Measurements from ENCODE around the gene GSK3B.

The GSK3B gene

DNA sequence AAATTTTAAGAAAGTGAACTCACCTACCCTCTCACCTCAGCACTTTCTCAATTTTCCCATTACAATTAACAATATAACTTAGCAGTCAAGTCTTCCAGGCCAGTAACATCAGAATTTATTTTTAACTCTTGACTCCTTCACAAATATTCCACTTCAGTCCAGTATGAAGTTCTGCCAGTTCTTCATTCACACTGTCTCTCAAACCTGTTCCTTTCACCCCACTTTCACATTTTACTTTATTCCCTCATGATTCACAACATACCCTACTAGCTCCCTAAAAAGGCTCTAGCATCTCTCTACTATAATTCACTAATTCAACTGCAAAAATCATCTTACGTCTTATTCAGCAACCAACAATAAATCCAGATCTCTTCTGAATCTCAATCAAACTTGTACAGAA is 3.8 kb downstream of the GSK3B start:
- DNase-seq, result no peak
- no peak overlapping the region for H3K4me3 Mint-ChIP-seq
- peaks cover 9% of the 10 kb centered on the region for H3K27me3 Mint-ChIP-seq
- peaks cover 18% of the 10 kb centered on the region for H3K36me3 Mint-ChIP-seq
- peaks cover 2% of the 10 kb centered on the region for H3K9me3 Mint-ChIP-seq
- CTCF ChIA-PET, result interaction anchor here (1.4 to 1.9 kb wide), 3 partner anchors 57 to 269 kb away, joined by 3 to 8 read pairs (median 3); no protein-coding TSS in a partner anchor
- H3K4me1 Mint-ChIP-seq, result peaks cover 21% of the 10 kb centered on the region
- H3K27ac Mint-ChIP-seq, result no peak overlapping the region

DNA sequence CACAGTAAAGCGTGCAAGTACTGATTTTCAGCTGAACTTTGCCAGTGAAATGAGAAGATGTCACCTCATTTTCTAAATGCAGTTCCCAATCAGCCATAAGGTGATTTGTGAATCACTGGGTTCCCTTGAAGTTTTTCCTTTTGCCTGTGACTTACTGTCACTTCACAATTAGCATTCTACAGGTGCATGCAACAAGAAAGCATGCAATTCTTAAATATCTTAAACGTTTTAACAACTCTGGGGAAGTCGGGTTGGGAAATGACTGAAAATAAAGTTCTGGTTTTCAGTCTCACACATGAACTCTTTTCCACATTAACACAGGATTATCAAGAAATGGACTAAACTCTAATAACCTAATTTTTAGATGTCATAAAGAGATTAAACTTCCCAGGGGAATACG is 5.2 kb downstream of the GSK3B start:
- CTCF ChIA-PET, result no interaction called here
- no peak overlapping the region for H3K4me3 Mint-ChIP-seq
- peaks cover 2% of the 10 kb centered on the region for H3K9me3 Mint-ChIP-seq
- DNase-seq, result no peak
- H3K4me1 Mint-ChIP-seq, result peaks cover 21% of the 10 kb centered on the region
- H3K27me3 Mint-ChIP-seq, result no peaks in the 10 kb centered on the region
- peaks cover 20% of the 10 kb centered on the region for H3K36me3 Mint-ChIP-seq
- H3K27ac Mint-ChIP-seq, result no peak overlapping the region

DNA sequence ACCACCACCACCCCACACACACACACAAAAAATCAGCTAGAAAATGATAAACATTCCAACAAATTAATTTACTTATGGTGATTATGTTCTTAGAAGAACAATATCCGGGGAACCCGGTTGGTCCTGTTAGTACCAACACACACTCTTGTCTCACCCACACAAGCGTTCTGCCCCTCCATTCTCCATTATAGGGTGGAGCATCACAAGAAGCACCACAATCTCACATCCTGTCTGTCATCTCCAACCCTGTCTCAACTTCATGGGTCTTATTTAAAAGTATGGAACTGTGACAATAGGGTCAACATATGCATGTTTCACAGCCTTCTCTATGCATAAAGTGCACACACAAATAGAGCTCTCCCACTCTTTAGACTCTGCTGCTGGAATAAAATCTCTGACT is 5.6 kb downstream of the GSK3B start:
- Mint-ChIP-seq H3K4me1 (peaks cover 23% of the 10 kb centered on the region), H3K27ac (no peak overlapping the region), H3K36me3 (peaks cover 20% of the 10 kb centered on the region), H3K27me3 (no peaks in the 10 kb centered on the region), H3K9me3 (peaks cover 2% of the 10 kb centered on the region), H3K4me3 (no peak overlapping the region)
- CTCF ChIA-PET, result no interaction called here
- DNase-seq, result no peak

DNA sequence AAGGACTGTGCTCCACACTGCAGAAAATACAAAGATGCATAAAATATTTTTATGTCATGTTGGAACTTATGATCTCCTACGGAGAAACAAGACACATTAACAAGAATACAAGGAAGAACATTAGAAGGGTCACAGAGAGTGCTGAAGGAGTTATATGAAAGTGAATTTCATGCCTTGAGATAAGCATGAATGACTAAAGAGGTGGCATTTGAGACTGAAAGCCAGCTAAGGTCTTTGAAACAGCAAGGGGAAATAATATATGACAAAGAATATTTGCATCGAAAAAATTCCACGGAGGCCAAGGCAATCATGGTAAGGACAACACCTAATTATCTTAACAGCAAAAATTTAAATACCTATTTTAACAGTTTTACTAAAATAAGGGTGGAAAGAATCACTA is 12.5 kb downstream of the GSK3B start:
- no peak overlapping the region for H3K4me3 Mint-ChIP-seq
- no peak for DNase-seq
- H3K4me1 Mint-ChIP-seq, result peaks cover 27% of the 10 kb centered on the region
- H3K27me3 Mint-ChIP-seq, result no peaks in the 10 kb centered on the region
- no peak overlapping the region for H3K27ac Mint-ChIP-seq
- CTCF ChIA-PET, result no interaction called here
- H3K9me3 Mint-ChIP-seq, result no peaks in the 10 kb centered on the region
- H3K36me3 Mint-ChIP-seq, result peaks cover 30% of the 10 kb centered on the region

DNA sequence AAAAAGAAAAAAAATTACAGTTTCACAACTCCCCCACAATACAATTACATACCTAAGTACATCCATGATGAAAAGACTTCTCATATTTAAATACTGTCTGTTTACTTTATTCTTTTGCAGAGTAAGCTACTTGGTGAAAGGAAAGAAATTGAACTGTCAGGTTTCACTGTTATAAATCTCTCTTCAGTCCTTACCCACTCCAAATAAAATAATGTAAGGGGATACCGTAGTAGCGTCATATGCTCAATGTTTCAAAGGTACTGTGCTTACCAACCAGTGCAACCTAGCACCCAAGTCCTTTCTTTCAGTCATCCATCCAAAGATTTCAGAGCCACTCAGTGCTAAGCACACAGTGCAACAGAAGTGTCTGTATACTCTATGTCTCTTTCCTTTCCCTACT is 13.4 kb downstream of the GSK3B start:
- no peak for DNase-seq
- H3K4me1 Mint-ChIP-seq, result peaks cover 24% of the 10 kb centered on the region
- H3K27me3 Mint-ChIP-seq, result no peaks in the 10 kb centered on the region
- no peak overlapping the region for H3K27ac Mint-ChIP-seq
- H3K4me3 Mint-ChIP-seq, result no peak overlapping the region
- peaks cover 31% of the 10 kb centered on the region for H3K36me3 Mint-ChIP-seq
- CTCF ChIA-PET, result interaction anchor here (0.6 kb wide), 1 partner anchor 1001 kb away, joined by 3 read pairs; no protein-coding TSS in a partner anchor
- H3K9me3 Mint-ChIP-seq, result peaks cover 2% of the 10 kb centered on the region

DNA sequence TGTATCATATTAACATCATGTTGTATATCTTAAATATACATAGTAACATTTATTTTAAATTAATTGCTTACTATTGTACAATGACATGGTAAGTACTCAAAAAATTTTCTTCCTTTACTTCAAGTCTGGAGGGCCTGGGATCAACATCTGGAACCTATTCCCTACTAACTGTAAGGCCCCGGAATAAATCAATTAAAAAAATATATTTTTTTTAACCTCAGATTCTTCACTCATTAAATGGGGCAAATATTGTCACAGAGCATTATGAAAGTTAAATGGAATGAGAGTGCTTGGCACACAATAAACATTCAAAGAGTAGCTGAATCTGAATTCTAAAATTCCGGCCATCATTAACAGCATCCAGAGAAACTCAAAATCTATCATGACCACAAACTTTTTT is 16.5 kb downstream of the GSK3B start:
- no peaks in the 10 kb centered on the region for H3K27me3 Mint-ChIP-seq
- DNase-seq, result no peak
- H3K36me3 Mint-ChIP-seq, result peaks cover 41% of the 10 kb centered on the region
- H3K9me3 Mint-ChIP-seq, result peaks cover 2% of the 10 kb centered on the region
- peaks cover 27% of the 10 kb centered on the region for H3K4me1 Mint-ChIP-seq
- CTCF ChIA-PET, result interaction anchor here (0.7 kb wide), 1 partner anchor 38 kb away, joined by 3 read pairs; no protein-coding TSS in a partner anchor
- no peak overlapping the region for H3K27ac Mint-ChIP-seq
- no peak overlapping the region for H3K4me3 Mint-ChIP-seq

DNA sequence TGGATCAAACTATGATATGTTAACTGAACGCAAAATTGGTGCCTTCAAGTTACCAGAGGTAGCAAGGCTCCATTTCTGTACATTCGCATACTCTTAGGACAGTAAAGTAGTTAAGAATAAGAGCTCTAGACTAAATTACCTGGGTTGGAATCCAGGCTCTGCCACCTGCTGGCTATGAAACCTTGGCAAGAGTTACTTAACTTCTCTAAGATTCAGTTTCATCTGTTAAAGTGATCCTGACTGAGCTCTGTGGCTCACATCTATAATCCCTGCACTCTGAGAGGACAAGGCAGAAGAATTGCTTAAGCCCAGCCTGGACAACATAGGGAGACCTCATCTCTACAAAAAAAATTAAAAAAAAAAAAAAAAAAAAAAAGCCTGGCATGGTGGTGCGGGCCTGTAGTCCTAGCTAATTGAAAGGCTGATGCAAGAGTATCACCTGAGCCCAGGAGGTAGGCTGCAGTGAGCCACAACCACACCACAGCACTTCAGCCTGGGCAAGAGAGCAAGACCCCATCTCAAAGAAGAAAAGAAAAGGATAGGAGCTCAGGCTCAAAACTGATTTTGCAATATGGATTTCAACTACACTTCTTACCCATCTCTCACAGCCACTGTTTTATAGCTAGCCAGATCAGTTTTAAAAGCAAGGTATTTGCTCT is 21.3 kb downstream of the GSK3B start:
- no peak overlapping the region for H3K4me3 Mint-ChIP-seq
- CTCF ChIA-PET, result interaction anchor here (0.6 to 1.3 kb wide), 2 partner anchors 179 to 181 kb away, joined by 3 read pairs; no protein-coding TSS in a partner anchor
- H3K27ac Mint-ChIP-seq, result no peak overlapping the region
- H3K36me3 Mint-ChIP-seq, result peaks cover 29% of the 10 kb centered on the region
- DNase-seq, result no peak
- H3K9me3 Mint-ChIP-seq, result peaks cover 2% of the 10 kb centered on the region
- H3K27me3 Mint-ChIP-seq, result no peaks in the 10 kb centered on the region
- peaks cover 11% of the 10 kb centered on the region for H3K4me1 Mint-ChIP-seq

DNA sequence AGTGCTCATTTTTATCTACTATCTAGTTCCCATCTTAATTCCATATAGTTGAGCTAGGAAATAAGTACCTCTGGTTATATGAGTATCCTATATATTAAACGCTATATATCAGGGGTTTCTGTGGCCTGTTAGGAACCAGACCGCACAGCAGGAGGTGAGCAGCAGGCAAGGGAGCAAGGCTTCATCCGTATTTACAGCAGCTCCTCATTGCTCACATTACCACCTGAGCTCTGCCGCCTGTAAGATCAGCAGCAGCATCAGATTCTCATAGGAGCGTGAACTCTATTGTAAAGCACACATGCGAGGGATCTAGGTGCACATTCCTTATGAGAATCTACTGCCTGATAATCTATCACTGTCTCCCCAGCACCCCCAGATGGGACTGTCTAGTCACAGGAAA is 23.0 kb downstream of the GSK3B start:
- no peak overlapping the region for H3K27ac Mint-ChIP-seq
- no peak overlapping the region for H3K4me3 Mint-ChIP-seq
- CTCF ChIA-PET, result no interaction called here
- peaks cover 12% of the 10 kb centered on the region for H3K4me1 Mint-ChIP-seq
- no peaks in the 10 kb centered on the region for H3K27me3 Mint-ChIP-seq
- H3K9me3 Mint-ChIP-seq, result peaks cover 2% of the 10 kb centered on the region
- H3K36me3 Mint-ChIP-seq, result peaks cover 37% of the 10 kb centered on the region
- no peak for DNase-seq

DNA sequence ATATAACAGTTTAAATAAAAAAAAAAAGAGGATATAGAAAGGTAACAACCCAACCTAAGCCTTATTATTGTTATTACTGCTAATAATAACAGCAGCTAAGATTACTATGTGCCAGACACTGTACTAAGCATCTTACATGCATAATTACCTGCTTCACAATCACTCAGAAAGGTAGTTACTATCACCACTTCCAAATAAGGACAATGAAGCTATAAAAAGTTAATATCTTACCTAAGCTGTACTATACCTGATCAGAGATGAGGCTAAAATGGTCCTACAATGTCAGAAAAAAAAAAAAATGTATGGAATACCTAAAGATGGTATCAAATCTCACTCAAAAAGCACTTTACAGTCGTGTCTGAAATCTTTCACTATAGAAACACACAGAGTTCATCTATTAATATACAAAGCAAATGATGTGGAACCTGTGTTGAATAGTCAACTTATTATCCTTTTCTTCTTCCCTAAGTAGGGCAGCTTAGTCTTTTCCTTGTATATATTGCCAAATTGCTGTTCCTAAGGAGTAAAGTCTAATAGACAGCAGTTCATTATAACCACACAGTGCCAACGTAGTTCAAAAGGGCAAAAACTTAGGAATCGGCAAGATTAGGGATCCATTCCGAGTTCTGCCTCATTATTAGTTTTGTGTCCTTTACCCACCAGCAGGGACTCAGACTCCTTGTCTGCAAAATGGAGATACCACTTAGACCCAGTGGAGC is 23.8 kb downstream of the GSK3B start:
- no peak for DNase-seq

DNA sequence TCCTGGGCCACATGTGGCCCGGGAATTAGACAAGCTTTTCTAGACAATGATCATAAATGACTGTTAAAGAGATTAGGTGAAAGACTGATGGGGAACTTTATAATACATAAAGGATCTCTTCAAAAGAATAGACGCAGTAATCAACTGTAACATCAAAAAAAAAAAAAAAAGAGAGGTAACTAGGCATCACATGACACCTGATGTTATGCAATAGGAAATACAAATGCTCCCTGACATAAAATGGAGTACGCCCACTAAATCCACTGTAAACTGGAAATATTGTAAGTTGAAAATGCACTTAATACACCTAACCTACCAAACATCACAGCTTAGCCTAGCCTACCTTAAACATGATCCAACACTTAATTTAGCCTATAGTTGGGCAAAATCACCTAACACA is 27.2 kb downstream of the GSK3B start:
- no peak for DNase-seq
- CTCF ChIA-PET, result interaction anchor here (0.9 kb wide), 1 partner anchor 175 kb away, joined by 3 read pairs; no protein-coding TSS in a partner anchor
- Mint-ChIP-seq H3K4me3 (no peak overlapping the region), H3K36me3 (peaks cover 30% of the 10 kb centered on the region), H3K27ac (no peak overlapping the region), H3K27me3 (no peaks in the 10 kb centered on the region), H3K4me1 (peaks cover 2% of the 10 kb centered on the region), H3K9me3 (no peaks in the 10 kb centered on the region)

More for the DNA sequence above, 23.8 kb downstream of the GSK3B start:
- Mint-ChIP-seq H3K27me3 (no peaks in the 10 kb centered on the region), H3K27ac (no peak overlapping the region), H3K36me3 (peaks cover 37% of the 10 kb centered on the region), H3K9me3 (no peaks in the 10 kb centered on the region), H3K4me3 (no peak overlapping the region), H3K4me1 (peaks cover 6% of the 10 kb centered on the region)
- CTCF ChIA-PET, result no interaction called here

DNA sequence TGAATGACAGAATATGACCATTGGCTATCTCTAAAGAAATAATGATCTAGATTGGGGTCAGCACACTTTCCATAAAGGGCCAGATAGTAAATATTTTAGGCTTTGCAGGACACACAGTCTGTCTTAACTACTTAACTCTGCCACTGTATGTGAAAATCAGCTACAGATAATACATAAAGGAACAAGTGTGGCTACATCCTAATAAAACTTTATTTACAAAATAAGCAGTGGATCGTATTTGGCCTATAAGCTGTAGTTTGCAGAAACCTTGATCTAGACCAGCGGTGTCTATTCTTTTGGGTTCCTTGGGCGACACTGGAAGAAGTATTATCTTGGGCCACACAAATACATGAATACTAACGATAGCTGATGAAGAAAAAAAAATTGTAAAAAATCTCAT is 27.6 kb downstream of the GSK3B start:
- peaks cover 2% of the 10 kb centered on the region for H3K4me1 Mint-ChIP-seq
- CTCF ChIA-PET, result interaction anchor here (0.6 to 0.9 kb wide), 2 partner anchors 43 to 174 kb away, joined by 3 to 4 read pairs; no protein-coding TSS in a partner anchor
- peaks cover 27% of the 10 kb centered on the region for H3K36me3 Mint-ChIP-seq
- DNase-seq, result no peak
- H3K27ac Mint-ChIP-seq, result no peak overlapping the region
- H3K4me3 Mint-ChIP-seq, result no peak overlapping the region
- no peaks in the 10 kb centered on the region for H3K27me3 Mint-ChIP-seq
- no peaks in the 10 kb centered on the region for H3K9me3 Mint-ChIP-seq

DNA sequence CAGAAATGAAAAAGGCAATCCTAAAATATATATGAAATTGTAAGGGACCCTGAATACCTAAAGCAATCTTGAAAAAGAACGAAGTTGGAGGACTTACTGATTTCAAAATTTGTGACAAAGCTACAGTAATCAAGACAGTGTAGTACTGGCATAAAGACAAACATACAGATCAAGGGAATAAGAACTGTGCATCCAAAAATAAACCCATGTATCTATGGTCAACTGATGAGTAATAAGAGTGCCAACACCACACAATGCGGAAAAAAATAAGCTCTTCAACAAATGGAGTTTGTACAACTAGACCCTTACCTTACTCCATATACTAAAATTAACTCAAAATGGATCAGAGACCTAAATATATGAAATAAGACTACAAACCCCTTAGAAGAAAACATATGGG is 29.6 kb downstream of the GSK3B start:
- H3K27ac Mint-ChIP-seq, result no peak overlapping the region

DNA sequence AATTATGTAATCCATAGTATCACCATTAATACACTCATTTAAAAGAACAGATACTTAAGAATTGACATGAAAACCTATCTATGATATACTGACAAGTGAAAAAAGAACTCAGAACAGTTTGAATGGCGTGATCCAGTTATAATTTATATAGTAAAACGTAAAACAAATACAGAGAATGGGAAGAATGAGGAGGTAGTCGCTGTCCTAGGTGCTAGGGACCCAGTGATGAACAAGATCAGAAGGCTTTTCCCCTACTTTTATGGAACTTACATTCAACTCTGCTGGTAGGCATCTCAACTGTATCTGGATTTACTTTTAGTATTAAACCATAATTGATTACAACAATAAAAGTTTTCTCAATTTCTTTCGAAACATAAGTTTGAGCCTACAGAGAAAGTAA is 31.8 kb downstream of the GSK3B start:
- no peak overlapping the region for H3K27ac Mint-ChIP-seq
- no peak overlapping the region for H3K4me3 Mint-ChIP-seq
- no peaks in the 10 kb centered on the region for H3K9me3 Mint-ChIP-seq
- peaks cover 3% of the 10 kb centered on the region for H3K4me1 Mint-ChIP-seq
- CTCF ChIA-PET, result no interaction called here
- no peaks in the 10 kb centered on the region for H3K27me3 Mint-ChIP-seq
- H3K36me3 Mint-ChIP-seq, result peaks cover 22% of the 10 kb centered on the region
- DNase-seq, result no peak

More for the DNA sequence above, 29.6 kb downstream of the GSK3B start:
- Mint-ChIP-seq H3K9me3 (no peaks in the 10 kb centered on the region), H3K27me3 (no peaks in the 10 kb centered on the region), H3K4me3 (no peak overlapping the region), H3K36me3 (peaks cover 27% of the 10 kb centered on the region), H3K4me1 (peaks cover 2% of the 10 kb centered on the region)
- no peak for DNase-seq
- CTCF ChIA-PET, result no interaction called here

DNA sequence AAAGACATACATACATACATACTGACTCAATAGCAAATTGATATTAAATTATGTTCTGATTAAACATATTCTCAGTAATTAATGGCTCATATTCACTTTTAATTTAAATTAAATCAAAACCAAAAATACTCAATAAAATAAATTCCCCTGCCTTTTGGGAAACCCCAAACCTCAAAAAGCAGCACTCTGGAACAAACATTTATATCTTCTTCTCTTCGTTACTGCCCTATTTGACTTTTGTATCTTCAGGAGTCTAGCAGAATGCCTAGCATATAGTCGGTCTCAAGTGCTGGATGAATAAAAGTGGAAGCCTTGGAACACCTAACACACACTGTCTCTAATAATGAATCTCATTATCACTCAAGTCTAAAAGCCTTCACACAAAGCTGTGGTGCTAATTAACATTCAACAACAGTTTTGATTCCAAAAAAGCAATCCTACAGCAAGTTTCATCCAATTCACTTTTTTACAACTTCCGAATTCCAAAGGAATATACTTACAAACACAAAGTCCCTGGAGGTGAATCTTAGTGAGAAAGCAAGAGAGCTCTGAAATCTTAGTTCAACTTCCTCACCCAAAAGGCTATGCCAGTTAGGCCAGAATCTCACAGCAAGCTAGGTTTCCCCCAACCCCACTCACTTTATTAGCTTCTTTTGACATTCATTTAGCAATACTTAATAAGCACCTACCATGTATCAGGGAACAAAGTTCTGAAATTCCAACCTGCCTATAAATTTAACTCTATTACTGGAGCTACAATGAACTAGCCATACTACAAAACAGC is 35.0 kb downstream of the GSK3B start:
- CTCF ChIA-PET, result no interaction called here
- Mint-ChIP-seq H3K27ac (no peak overlapping the region), H3K4me1 (peaks cover 3% of the 10 kb centered on the region), H3K27me3 (no peaks in the 10 kb centered on the region), H3K4me3 (no peak overlapping the region), H3K9me3 (peaks cover under 1% of the 10 kb centered on the region), H3K36me3 (peaks cover 16% of the 10 kb centered on the region)
- DNase-seq, result no peak
